ENCODE results near the gene TRPC4.

GRCh38 chr13:37736045-37736444 lies 133.5 kb downstream of the TRPC4 start:
- TF ChIP-seq CTCF (conservative IDR thresholded peaks at IDR 0.05; ENCODE audit: low read length) = no peak
- TF ChIP-seq EZH2phosphoT487 (IDR thresholded peaks at IDR 0.05; ENCODE audit: borderline replicate concordance, low read depth, low read length) = no peak

Measured in OCI-LY7 (cell line).